ENCODE measurements around the gene TRABD.

Gene TRABD

DNA sequence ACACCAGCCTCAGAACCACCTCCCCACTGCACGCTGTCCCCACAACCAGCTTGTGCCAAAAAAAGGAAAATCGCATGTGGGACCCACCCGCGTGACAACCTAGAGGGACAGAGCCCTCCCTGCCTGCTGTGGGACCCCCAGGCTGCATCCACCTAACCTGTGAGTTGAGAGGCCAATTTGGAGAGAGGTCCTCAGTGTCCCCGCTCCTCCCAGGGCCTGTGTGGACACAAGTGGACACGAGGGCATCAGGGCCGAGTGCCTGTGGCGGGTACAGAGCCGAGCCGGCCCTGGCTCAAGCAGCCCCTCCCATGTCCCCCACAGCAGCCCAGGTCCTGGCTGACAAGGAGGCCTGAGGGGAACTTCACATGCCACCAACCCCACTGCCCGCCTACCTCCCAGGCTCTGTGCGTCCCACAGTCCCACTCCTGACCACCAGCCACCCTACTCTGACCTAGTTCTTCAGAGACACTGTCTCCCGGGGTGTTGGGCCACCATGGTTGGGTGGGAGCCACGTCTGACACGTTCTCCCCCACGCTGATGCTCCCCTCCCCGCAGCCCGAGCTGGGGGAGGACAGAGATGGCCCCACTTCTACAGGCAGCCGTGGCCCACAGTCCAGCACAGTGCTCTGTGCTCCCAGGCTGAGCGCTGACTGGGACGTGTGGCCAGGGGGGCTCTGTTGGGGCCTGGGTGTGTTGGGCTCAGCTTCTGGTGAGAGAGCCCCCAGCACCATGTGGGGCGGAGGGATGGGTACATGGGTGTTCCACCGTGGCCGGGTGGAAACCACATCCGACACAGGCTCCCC, 34.3 kb downstream of the TRABD start:
- no peak for DNase-seq

DNA sequence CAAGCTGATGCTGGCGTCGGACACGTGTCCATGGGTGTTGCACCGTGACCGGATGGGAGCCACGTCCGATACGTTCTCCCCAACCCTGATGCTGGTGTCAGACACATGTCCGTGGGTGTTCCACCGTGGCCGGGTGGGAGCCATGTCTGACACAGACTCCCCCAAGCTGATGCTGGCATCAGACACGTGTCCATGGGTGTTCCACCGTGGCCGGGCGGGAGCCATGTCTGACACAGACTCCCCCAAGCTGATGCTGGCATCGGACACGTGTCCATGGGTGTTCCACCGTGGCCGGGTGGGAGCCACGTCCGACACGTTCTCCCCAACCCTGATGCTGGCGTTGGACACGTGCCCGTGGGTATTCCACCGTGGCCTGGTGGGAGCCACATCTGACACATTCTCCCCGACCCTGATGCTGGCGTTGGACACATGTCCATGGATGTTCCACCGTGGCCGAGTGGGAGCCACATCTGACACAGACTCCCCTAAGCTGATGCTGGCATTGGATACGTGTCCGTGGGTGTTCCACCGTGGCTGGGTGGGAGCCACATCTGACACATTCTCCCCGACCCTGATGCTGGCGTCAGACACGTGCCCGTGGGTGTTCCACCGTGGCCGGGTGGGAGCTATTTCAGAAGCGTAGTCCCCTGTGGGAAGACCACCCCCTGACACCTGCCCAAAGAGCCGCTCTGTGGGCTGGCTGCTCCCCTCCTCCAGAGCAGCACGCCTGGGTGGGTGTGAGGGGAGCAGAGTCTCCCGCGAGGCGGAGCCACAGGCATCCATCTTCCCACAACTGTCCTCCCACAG, 35.1 kb downstream of the TRABD start:
- DNase-seq = no peak

DNA sequence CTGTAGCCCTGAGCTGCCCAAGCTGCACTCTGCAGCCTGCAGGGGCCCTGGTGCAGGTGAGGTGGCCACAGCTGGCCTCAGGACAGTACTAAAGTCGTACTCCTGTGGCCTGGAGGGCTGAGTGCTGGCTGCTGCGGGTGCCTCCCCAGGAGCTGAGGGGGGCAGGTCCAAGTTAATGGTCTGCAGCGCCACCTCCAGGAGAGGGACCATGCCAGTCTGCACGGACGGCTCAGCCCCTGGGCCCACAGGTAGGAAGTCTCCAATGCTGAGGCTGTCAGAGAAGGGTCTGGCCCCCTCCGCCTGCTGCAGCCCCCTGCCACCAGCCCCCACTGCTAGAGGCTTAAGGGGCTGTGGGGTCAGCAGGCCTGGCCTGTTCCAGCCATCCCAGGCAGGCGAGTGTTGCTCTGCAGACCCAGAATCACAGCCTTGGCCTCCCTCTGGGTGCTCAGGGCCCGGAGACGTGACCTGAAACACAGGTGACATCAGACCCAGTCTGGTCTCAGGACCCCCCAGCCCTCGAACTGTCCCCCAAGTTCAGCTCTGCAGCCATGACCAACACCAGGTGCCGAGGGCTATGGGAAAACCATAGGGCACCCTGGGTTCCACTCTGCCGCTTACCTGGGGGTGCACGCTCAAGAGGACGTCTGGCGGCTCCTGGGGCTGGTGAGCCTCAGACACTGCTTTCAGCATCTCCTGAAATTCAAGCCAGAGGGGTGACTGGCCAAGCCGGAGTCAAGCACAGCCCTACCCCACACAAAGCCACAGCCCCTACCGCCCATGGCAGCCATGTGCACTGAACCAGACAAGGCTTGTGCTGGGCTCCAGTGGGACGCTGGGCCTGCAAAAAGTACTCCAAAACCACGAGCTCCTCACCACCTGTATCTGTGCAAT, 35.9 kb downstream of the TRABD start:
- DNase-seq = no peak

GRCh38 chr22:50222508-50222907, 36.8 kb downstream of the TRABD start:
- no peak for DNase-seq

DNA sequence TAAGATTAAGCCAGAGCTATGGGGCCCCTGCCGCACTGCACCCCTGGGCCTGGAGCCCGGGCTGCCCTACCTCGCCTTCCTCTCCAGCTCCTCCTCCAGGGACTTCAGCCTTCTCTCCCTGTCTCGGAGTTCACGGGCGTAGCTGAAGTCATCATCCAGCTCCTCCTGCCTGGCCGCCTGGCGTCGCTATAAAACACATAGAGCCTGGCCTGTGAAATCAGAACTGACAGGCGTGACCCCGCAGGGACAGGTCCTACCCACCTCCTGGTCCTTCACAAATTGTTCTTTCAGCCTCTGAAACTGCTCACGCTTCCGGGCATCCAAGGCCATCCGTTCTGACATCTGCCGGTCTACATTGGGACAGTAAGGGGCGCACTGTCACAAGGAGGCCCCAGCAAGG, 38.4 kb downstream of the TRABD start:
- no peak for DNase-seq

DNA sequence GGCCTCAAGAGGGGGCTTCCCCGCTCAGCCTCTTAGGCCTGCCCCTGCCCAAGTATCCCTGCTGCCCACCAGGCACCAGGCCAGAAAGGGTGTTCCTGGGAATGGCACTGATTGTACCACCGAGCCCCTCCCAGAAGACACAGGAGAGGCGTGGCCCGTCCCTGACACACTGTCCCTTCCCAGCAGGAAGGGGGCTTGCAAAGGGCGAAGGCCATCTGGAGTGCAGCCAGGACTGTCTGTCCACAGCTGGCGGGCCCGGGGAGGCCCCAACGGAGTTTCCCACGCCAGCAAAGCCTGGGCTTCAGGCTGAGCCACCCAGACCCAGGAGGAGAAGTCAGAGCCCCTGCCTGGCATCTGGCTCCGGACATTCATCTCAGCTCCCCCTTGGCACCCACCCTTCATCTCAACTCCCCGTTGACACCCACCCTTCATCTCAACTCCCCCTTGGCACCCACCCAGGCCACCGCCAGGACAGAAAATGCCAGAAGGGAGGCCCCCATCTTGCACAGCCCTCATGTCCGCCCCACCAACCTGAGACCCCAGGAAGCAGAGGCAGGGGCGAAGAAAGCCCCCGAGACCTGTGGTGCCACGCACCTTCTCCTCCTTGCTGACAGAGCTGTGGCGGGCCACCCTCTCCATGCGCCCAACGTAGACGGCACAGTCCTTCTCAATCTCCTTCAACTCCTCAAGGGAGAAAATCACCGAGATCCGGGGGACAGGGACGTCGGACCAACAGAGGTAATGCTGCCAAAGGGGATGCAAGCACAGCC, 39.7 kb downstream of the TRABD start:
- DNase-seq = no peak

GRCh38 chr22:50226063-50226874, 40.6 kb downstream of the TRABD start:
- DNase-seq = no peak

DNA sequence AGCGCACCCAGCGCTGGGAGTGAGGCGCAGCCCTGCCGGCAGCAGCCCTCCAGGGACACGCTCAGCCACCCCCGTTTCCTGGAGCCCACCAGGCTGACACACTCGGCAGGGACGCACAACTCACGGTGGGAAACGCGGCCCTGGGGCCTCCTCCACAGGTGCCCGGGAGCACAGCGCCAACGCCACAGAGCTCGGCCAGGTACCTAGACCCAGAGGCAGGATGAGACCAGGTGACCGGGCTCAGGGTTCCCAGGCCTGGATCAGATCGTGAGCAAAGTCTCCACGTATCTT, 41.1 kb downstream of the TRABD start:
- no peak for DNase-seq

DNA sequence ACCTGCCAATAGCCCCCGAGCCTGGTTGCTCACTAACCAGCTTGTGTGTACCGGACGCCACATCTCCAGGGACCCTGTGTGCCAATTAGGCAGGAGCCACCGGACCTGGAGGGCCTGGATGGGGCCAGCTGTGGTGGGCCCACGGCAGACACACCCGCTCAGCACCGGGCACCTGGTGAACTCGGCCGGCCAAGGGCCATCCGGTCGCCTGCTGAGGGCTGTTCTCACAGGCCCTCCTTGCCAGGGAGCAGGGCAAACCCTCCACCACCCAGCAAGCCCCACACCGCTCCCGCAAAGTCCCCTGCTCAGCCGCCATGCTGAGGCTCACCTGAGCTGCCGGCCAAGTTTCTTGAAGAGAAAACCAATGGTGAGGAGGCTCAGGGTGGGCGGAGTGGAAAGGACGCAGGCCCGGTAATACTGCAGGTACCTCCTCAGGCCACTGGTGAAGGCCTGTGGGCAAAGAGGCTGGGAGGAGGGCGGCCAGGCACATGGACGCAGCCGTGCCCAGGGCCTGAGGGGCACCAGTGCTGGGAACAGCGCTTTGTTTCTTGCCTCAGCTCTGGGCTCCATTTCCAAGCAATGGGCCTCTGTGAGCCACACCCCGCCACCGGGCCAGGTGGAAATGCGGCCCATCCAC, 42.0 kb downstream of the TRABD start:
- no peak for DNase-seq

DNA sequence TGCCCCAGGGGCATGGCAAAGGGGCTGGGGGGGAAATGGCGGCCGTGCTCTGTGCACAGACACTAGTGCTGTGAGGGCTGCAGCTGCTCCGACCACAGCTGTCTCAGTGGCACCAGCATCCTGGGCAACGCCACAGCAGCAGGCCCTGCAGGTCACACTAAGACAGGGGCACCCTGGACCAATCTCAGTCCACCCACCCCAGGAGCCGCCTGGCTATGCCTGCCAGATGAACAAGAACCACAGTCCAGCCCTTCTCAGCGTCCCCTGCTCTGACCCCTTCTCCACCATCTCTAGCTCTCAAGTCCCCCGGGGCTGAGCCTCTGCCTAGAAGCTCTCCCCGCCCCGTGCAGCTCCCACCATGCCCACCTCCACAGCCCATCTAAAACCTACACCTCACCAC, 42.7 kb downstream of the TRABD start:
- DNase-seq = no peak

GRCh38 chr22:50229370-50229769, 43.7 kb downstream of the TRABD start:
- no peak for DNase-seq

DNA sequence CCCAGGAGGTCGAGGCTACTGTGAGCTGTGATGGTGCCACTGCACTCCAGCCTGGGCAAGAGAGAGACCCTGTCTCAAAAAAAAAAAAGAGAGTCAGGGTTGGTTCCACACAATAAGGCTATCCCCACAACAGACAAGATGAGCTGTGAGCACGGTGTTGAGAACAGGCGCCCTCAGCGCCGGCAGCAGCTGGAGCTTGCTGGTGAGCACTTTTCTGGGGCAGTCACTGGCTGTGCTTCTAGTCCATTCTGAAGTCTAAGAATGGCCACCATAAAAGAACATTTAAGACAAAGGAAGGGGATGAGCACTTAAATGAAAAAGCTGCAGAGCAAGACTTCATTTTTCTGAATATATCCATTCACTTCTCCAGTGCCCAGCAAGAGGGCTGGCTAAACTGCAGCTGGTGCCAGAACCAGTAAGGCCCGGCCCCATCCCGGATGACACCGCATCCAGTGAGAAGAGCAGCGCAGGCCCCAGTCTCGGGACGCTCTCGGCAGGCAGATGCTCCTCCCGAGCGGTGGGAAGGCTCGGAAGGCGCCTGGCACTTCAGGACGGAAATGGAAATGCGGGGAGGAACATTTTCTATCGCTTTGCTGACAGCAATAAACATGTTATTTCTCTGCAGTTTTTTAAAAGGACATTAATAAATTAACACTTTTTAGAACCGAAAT, 46.9 kb downstream of the TRABD start:
- no peak for DNase-seq

DNA sequence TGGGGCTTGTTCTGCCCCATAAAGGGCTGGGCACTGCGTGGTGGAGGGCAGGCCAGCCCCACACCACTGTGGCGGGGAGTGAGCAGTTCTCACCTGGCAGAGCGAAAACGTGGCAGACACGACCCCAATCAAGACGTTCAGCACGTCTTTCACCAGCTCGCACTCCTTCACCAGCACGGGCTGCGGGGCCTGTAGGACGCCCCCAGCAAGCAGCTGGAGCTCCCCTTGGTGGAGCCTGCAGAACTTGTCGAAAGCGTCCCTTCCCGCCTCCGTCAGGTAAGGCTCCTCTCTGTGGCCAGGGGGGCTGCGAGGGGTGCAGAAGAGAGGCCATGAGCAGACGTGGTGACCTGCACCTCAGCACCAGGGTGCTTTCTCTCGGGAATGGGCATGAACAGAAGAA, 47.5 kb downstream of the TRABD start:
- DNase-seq = no peak

DNA sequence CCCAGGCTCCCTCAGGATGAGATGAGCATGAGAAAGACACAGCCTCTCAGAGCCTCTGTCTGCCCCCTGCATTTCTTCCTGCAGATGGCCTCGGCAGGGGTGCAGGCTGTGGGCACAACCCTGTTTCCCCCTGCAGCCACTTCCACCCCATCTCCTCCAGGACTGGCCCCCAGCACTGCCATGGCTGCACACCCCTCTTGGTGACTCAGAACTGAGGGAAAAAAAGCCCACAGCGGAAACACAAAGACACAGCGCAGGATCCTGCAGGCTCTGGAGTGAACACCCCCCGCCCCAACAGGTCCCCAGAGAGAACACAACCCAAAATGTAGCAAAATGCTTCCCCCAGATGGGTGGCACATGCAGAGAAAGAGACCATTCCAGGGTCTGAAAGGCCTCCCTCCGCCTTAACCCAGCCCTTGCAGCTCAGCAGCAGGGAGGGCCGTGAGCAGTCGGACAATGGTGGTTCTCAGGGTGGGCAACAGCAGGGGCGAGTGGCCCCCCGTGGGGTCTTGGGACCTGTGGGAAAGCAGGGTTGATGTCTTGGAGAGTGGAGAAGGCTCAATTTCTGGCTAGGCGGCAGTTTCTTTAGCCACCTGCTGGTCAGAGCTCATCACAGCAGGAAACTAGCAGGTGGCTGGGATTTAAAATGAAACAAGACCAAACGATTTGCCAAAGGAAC, 51.2 kb downstream of the TRABD start:
- DNase-seq = peak in 1 of 3 experiments; percentile 41

- DNase-seq = no peak
Observed at GRCh38 chr22:50238755-50239154, 53.0 kb downstream of the TRABD start.

DNA sequence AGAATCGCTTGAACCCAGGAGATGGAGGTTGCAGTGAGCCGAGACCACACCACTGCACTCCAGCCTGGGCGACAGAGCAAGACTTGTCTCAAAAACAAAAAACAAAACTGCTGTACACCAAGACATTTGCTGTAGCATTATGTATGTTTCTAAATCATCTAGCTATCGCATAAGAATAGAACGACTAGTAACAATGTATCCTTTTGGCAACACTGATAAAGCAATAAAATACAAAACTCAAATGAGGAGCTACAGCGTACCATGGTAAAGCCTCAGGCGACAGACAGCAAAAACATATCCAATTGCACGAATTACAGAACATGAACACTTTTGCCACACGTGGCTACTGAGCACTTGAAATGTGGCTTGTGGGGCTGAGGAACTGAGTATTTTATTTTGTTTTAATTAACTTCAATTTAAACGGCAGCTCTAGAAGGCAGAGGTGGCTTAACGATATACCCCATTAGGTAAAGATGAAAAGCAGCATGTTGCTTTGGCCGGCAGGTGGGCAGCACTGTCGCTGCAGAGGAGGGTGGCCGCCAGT, 56.8 kb downstream of the TRABD start:
- DNase-seq = no peak

DNA sequence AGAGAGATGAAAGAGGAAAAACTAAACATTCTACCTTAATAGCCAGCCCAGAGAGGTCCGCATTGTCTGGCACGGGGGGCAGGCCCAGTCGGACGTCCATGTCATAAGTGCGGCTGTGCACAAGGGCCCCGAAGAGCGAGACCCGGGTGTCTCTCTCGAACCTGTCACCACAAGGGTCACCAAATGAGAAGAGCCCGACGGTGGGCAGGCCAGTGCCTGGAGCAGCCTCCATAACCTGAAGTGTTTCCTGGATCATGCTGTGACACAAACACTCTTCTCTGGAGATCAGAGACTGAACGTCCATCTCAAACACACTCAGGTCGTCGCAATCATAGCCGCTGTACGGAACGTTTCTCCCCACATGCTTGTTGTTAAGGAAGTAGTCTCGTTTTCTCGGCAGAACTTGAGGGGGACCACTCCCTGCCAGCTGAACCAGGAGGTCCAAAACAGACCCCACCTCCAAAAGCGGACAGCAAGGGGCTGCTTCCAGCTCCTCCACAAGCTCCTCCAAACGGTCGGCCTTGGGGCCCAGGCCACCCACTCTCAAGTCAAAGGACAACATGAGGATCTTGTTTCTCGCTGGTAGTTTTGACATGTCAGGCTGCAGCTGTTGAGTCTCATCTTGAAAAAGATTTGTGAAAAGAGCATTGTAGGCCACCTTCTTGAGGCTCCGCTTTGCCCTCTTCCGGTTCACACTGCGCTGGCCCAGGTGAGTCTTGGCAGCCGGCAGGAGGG, 58.1 kb downstream of the TRABD start:
- peak in 1 of 3 experiments; percentile 5 for DNase-seq

- peak; percentile 53 to 90 (median 83) for DNase-seq
Observed at GRCh38 chr22:50244420-50245213, 58.9 kb downstream of the TRABD start, which contains the start of gene TUBGCP6. Gene TUBGCP6, minus strand, starts transcription at chr22:50245023. Its CDS starts 564 bp downstream, at chr22:50244459.
